Activated T-helper 2 cell treated with anti-CD3 and anti-CD28 coated beads, Interferon-gamma antibody, Interleukin-2, Interleukin-4, amounts not matched to agents 10 μg/mL and 5 μg/mL and 100 μg/mL, durations not matched to agents 14 hours and 24 hours and 36 hours (primary cell): ENCODE data around the gene IFI16. TPM values are rescaled to one million over a fixed set of nuclear protein-coding genes. Genes with fewer than 3 reads are reported as not detected.

ENCODE experiments used
- DNase-seq: peaks from one replicate; pipeline ENCODE4 v3.0.0; 2021; ENCODE audit warnings: low spot score
- H3K27ac Mint-ChIP-seq: one replicate; pipeline ENCODE4 v1.8.0; 2021; ENCODE audit warnings: mixed read lengths
- H3K27me3 Mint-ChIP-seq: one replicate; pipeline ENCODE4 v1.8.0; 2021; ENCODE audit warnings: low read depth, mixed read lengths
- H3K36me3 Mint-ChIP-seq: one replicate; pipeline ENCODE4 v1.8.0; 2021; ENCODE audit warnings: low read depth, mixed read lengths
- H3K4me1 Mint-ChIP-seq: one replicate; pipeline ENCODE4 v1.8.0; 2021; ENCODE audit warnings: low read depth, mixed read lengths
- H3K4me3 Mint-ChIP-seq: one replicate; pipeline ENCODE4 v1.8.0; 2021; ENCODE audit warnings: low read depth, mild to moderate bottlenecking, moderate library complexity, mixed read lengths
- H3K9me3 Mint-ChIP-seq: one replicate; pipeline ENCODE4 v1.8.0; 2021; ENCODE audit warnings: mixed read lengths
- intact Hi-C: fragments of 100-400 bp; cut with micrococcal nuclease; formaldehyde crosslinking; loops from one replicate; pipeline ENCODE4 v1.15.1; 2023
- total RNA-seq: library from RNA; stranded (reverse); gene quantifications from 2 replicates; pipeline ENCODE4 v1.2.3, GENCODE V29; 2022

IFI16 gene
- total RNA-seq, 1 donor from 2014 or later = 108 TPM

DNA sequence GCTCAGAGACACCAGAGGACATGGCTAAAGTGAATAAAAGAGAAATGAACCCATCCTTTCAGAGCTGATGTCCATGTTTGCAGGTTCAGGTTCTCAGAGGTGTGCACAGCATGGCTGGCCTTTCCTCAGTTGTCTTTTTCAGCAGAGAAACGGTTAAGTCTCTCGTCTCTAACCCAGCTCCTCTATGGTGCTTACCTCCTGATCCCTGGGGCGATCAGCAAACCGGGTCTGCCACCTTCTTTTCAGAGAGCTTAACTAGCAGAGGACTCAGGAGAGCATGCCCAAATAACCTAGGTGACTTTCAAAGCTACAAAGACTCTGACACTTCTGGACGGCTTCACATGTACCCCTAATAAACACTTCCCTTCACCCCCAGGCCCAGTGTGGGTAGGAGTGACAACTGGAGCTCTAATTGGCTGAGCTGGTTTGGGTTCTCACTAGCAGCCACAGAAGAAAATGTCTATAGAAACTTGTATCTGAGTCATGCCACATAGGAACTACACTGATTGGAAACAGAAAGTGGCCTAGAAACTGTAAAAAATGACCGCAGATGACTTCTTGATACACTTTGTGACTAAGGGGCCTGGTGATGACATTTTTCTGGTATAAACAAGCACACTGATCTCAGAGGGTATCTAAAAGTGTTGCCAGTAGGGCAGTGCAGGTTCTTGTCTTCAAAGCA, 66.9 kb downstream of the IFI16 start, which contains the start of gene AIM2:
AIM2 (minus strand) TSS at position 329 of the 682 bp plus-strand sequence. CDS start 3,267 bp downstream, outside the sequence.
- DNase-seq = peak; percentile 71
- Mint-ChIP-seq H3K4me3 (peak within 1 kb of the TSS; percentile 89), H3K27me3 (no peaks in the 10 kb centered on the region), H3K9me3 (no peaks in the 10 kb centered on the region), H3K36me3 (peaks cover 31% of the 10 kb centered on the region), H3K27ac (peak within 1 kb of the TSS; percentile 98), H3K4me1 (peaks cover 44% of the 10 kb centered on the region)
- intact Hi-C loops = loop anchor here (1.0 to 10.0 kb wide), 8 partner anchors 12 to 848 kb away; partner anchors contain the start of genes CD1C, IFI16, PYHIN1 and TAGLN2

DNA sequence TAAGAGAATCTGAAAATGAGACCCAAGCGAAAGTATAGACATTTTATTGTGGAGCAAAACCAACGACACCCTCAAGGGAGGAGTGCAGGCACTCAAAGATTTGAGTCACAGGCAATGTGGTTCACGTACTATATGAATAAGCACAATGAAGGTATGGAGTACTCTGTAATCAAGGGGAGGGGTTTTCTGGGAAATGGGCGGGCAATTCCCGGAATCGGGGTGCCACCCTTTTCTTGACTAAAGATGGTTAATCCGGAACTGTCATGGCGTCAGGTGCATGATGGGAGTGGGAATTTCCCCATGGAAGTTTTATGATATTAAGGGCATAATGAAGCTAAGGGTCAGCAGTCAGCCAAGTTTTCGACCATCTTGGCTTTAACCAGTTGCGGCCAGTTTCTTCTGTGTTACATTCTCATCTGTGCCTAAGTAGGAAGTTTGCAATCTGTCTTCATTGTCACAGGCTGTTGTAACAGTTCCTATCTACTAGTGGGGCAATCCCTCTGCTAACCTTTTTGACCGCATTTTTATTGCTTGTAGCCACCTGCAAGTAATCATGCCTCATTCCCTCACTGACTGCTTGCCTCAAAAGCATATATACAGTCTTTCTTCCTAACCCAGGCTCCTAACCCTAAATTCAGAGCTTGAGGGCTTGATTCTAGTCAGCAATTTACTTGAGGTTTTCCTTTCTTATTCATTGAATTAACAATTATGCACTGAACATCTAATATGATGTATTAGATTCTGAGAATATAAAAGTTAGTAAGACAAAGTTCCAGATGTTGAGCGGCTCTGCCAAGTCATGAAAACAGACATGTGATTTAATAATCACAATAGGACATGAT, 67.6 kb downstream of the IFI16 start:
- H3K4me3 Mint-ChIP-seq = peak overlapping the region; percentile 89
- no peaks in the 10 kb centered on the region for H3K9me3 Mint-ChIP-seq
- peaks cover 37% of the 10 kb centered on the region for H3K4me1 Mint-ChIP-seq
- intact Hi-C loops = loop anchor here (1.0 to 10.0 kb wide), 8 partner anchors 11 to 847 kb away; partner anchors contain the start of genes CD1C, IFI16, PYHIN1 and TAGLN2
- H3K27ac Mint-ChIP-seq = peak overlapping the region; percentile 98
- H3K36me3 Mint-ChIP-seq = peaks cover 23% of the 10 kb centered on the region
- H3K27me3 Mint-ChIP-seq = no peaks in the 10 kb centered on the region
- DNase-seq = peak; percentile 95

- H3K9me3 Mint-ChIP-seq = no peaks in the 10 kb centered on the region
- intact Hi-C loops = loop anchor here (10.0 kb wide), 2 partner anchors 365 to 795 kb away; partner anchors contain the start of gene CD1C
- H3K27ac Mint-ChIP-seq = no peak overlapping the region
- no peaks in the 10 kb centered on the region for H3K27me3 Mint-ChIP-seq
- peaks cover 10% of the 10 kb centered on the region for H3K36me3 Mint-ChIP-seq
- peaks cover 26% of the 10 kb centered on the region for H3K4me1 Mint-ChIP-seq
- DNase-seq = no peak
- no peak overlapping the region for H3K4me3 Mint-ChIP-seq
These were observed 69.8 kb downstream of the IFI16 start for GRCh38 chr1:159079525-159079924.

DNA sequence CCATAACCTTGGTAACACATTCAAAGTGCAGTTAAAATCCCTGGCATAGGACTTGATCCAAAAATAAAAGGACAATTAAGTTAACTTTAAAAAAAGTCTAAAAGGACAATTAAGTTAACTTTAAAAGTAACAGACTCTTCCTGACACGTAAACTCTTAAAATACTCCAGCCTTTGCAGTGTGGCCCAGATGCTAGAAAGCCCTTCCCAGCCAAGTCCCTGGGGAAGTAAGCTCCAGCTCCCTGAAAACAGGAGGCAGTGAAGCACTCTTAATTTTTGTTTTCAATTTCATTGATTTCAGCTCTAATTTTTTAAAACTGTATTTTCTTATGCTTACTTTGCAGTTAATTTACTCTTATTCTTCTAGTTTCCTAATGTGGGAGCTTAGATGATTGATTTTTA, 71.9 kb downstream of the IFI16 start:
- Mint-ChIP-seq H3K4me1 (peaks cover 22% of the 10 kb centered on the region), H3K27ac (no peak overlapping the region), H3K36me3 (no peaks in the 10 kb centered on the region), H3K9me3 (no peaks in the 10 kb centered on the region), H3K27me3 (no peaks in the 10 kb centered on the region), H3K4me3 (no peak overlapping the region)
- intact Hi-C loops = no loop called here
- no peak for DNase-seq

- Mint-ChIP-seq H3K27ac (no peak overlapping the region), H3K27me3 (no peaks in the 10 kb centered on the region), H3K36me3 (no peaks in the 10 kb centered on the region), H3K9me3 (no peaks in the 10 kb centered on the region), H3K4me3 (no peak overlapping the region), H3K4me1 (peaks cover 17% of the 10 kb centered on the region)
- no peak for DNase-seq
- intact Hi-C loops = no loop called here
These were observed 73.3 kb downstream of the IFI16 start for GRCh38 chr1:159083013-159083412.

DNA sequence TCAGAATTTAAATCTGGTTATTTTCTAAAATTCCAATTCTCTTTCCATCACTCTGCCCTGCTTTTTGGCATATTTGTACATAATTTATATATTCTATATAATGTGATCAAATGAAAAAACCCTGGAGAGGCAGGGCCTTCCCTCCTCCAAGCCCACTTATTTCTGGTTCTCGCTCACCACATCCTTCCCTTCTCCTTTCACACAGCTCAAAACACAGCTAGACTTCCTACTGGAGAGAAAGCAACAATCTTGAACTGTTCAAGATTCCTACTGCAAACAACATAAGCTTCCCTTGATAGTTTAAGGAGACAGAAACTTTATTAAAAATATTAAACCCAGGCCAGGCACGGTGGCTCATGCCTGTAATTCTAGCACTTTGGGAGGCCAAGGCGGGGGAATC, 74.4 kb downstream of the IFI16 start:
- Mint-ChIP-seq H3K9me3 (no peaks in the 10 kb centered on the region), H3K36me3 (no peaks in the 10 kb centered on the region), H3K27me3 (no peaks in the 10 kb centered on the region), H3K4me1 (peaks cover 23% of the 10 kb centered on the region), H3K27ac (no peak overlapping the region), H3K4me3 (no peak overlapping the region)
- DNase-seq = no peak
- intact Hi-C loops = no loop called here

- H3K4me1 Mint-ChIP-seq = peaks cover 27% of the 10 kb centered on the region
- no peak overlapping the region for H3K4me3 Mint-ChIP-seq
- H3K27ac Mint-ChIP-seq = no peak overlapping the region
- H3K27me3 Mint-ChIP-seq = no peaks in the 10 kb centered on the region
- intact Hi-C loops = no loop called here
- H3K9me3 Mint-ChIP-seq = no peaks in the 10 kb centered on the region
- no peaks in the 10 kb centered on the region for H3K36me3 Mint-ChIP-seq
- no peak for DNase-seq
These were observed 75.2 kb downstream of the IFI16 start for GRCh38 chr1:159084867-159085266.

GRCh38 chr1:159088050-159088449, 78.3 kb downstream of the IFI16 start:
- Mint-ChIP-seq H3K4me3 (no peak overlapping the region), H3K27me3 (no peaks in the 10 kb centered on the region), H3K4me1 (peaks cover 52% of the 10 kb centered on the region), H3K27ac (peak overlapping the region; percentile 85), H3K36me3 (no peaks in the 10 kb centered on the region), H3K9me3 (no peaks in the 10 kb centered on the region)
- DNase-seq = no peak
- intact Hi-C loops = loop anchor here (1.0 kb wide), 1 partner anchor 11 kb away; no protein-coding TSS in a partner anchor

- Mint-ChIP-seq H3K4me3 (no peak overlapping the region), H3K36me3 (no peaks in the 10 kb centered on the region), H3K9me3 (no peaks in the 10 kb centered on the region), H3K4me1 (peaks cover 52% of the 10 kb centered on the region), H3K27ac (peak overlapping the region; percentile 85), H3K27me3 (no peaks in the 10 kb centered on the region)
- intact Hi-C loops = loop anchor here (1.0 kb wide), 2 partner anchors 11 to 79 kb away; partner anchors contain the start of gene IFI16
- no peak for DNase-seq
These were observed 79.0 kb downstream of the IFI16 start for GRCh38 chr1:159088546-159089183.

DNA sequence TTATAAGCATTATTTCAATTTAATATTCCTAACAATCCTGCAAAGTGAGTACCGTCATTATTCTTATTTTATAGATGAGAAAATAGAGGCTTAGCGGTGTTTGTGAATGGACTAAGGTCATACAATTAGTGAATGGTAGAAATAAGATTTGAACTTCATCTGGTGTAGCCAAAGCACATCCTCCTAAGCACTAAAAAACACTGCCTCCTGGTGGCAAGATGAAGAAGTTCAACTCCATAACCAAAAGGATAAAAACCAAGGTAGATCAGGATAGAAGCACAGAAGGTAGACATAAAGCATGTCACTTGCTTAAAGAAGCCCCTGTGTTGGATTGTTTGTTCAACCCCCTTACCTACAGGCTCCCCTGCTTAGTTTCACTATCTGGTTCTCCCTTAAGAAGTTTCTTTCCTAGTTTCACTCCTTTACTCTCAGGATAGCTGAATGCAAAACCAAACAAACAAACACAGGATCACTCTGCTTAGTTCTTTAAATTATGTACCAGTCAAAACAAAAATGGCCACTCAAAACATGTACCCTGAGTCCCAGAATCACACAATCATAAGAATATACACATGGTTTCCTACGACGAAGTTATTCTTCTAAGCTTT, 79.6 kb downstream of the IFI16 start:
- Mint-ChIP-seq H3K9me3 (no peaks in the 10 kb centered on the region), H3K36me3 (no peaks in the 10 kb centered on the region), H3K27ac (peak overlapping the region; percentile 85), H3K4me3 (no peak overlapping the region), H3K27me3 (no peaks in the 10 kb centered on the region), H3K4me1 (peaks cover 50% of the 10 kb centered on the region)
- intact Hi-C loops = loop anchor here (1.0 kb wide), 1 partner anchor 80 kb away; the partner anchor contains the start of gene IFI16
- DNase-seq = no peak

GRCh38 chr1:159090286-159091179, 80.8 kb downstream of the IFI16 start:
- intact Hi-C loops = no loop called here
- DNase-seq = no peak
- Mint-ChIP-seq H3K27ac (peak overlapping the region; percentile 76), H3K36me3 (no peaks in the 10 kb centered on the region), H3K9me3 (no peaks in the 10 kb centered on the region), H3K27me3 (peaks cover 2% of the 10 kb centered on the region), H3K4me3 (no peak overlapping the region), H3K4me1 (peaks cover 50% of the 10 kb centered on the region)
